CD4-positive, alpha-beta T cell treated with Interleukin-15 for 1 hour (primary cell): ENCODE data around the gene SLC35F6.
"Not testable (repeated sequence)": the region's sequence is repeated elsewhere in the genome, so short reads cannot be mapped to it uniquely, and the experiment has no call there.

ENCODE experiments used
- DNase-seq: peaks from one replicate; pipeline ENCODE4 v3.0.0-alpha.2; 2020

Gene SLC35F6

GRCh38 chr2:26785431-26786206, 21.5 kb downstream of the SLC35F6 start, which contains the start of gene CENPA:
Gene CENPA, plus strand, starts transcription at chr2:26786056. Its CDS starts 141 bp downstream, at chr2:26786197.
- DNase-seq, result peak; percentile 97

- no peak for DNase-seq
These were observed 22.3 kb downstream of the SLC35F6 start for GRCh38 chr2:26786207-26787028.

- DNase-seq, result no peak
These were observed 28.6 kb downstream of the SLC35F6 start for GRCh38 chr2:26792720-26793119.

DNA sequence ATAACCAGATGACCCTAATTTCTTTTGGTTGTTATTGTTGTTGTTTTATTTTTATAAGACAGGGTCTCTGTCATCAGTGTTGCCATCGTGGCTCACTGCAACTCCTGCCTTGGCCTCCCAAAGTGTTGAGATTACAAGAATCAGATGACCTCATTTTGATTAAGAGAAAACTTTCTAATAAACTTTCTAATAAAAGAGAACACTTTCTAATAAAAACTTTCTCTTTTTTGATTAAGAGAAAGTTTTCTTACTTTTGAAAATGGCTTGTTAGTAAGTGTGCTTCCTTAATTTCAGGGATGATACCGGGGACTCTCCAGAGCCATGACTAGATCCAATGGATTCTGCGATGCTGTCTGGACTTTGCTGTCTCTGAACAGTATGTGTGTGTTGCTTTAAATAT, 29.4 kb downstream of the SLC35F6 start:
- no peak for DNase-seq

- not testable (repeated sequence) for DNase-seq
These were observed 31.1 kb downstream of the SLC35F6 start for GRCh38 chr2:26795135-26795534.

GRCh38 chr2:26801328-26801727, 37.2 kb downstream of the SLC35F6 start:
- no peak for DNase-seq

DNA sequence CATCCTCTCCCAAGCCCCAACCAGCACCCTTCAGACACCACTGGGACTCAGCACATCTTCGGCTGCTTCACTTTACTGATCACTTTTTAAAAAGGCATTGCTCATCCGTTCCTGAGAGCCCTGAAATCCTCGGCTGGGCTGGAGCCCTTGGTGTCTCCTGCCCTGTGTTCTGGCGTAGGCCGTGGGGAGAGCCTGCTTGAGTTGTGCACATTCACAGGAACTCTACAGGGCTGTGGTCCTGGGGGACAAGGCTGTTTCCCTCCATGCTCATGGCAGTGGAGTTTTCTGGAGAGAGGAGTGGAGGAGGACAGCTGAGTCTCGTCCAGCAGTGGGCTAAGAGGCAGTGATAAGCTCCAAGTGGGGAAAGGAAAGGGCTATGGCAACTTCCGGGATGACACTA, 37.7 kb downstream of the SLC35F6 start:
- no peak for DNase-seq

GRCh38 chr2:26805241-26805676, 41.2 kb downstream of the SLC35F6 start:
- DNase-seq, result no peak

DNA sequence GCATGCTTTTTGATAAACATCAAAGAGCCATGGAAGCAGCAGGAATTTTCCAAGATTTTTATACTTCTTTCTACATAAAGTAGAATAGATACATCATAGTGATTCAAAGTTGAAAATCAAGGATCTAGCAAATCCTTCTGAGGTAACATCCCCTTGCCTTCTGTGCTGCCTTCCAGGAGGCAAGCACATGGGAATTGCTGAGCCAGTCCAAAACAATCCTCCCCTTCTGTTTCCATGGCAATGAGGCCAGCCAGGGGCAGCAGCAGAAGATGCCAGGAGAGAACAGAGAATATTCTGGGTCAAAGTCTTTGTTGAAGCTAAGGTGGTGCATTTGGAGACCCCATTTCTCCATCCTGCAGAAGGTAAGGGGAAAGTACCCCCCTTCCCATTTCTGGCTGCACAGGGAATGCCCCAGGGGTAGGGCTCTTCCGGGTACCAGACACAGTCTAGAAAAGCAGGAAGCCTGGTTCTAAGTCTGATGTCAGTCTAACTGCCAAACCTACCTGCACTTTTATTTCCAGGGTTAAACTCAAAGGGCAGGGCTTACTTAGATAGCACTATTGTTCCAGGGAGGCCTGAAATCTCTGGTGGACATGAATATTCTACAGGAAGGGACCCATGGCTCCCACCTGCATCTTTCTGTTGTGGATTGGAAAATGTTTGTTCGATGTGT, 43.8 kb downstream of the SLC35F6 start:
- no peak for DNase-seq

GRCh38 chr2:26809211-26809610, 45.1 kb downstream of the SLC35F6 start:
- DNase-seq, result no peak

DNA sequence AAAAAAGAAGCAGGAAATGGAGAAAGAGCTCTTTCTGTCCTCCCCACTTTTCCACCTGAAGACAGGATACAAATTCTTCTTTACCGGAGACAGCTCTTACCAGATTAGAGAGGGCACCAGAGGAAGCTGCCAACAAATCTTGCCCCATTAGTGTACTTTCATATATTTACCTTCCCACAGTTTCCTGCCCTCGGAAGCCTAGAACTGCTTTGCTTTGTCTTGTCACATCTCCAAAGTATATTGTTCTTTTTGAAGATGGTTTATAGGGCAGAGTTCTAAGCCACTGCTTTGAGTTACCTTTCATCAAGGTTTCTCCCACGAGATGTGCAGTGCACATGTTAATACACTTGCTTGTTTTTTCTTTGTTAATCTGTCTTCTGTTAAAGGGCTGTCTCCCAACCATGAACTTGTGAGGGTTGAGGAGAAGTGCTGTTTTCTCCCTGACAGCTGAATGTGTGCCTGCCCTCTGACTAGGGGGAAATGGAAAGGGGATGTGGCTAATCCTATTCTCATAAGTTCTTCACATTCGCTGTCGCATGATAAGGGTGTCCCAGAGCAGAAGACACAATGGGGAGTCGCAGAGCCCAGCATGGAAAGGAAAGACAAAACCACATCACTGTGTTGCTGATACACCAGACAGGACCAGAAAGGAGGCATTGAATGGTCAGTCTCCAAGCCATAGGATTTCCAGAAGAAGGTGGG, 45.9 kb downstream of the SLC35F6 start:
- DNase-seq, result no peak

- DNase-seq, result no peak
These were observed 47.2 kb downstream of the SLC35F6 start for GRCh38 chr2:26811261-26811660.

DNA sequence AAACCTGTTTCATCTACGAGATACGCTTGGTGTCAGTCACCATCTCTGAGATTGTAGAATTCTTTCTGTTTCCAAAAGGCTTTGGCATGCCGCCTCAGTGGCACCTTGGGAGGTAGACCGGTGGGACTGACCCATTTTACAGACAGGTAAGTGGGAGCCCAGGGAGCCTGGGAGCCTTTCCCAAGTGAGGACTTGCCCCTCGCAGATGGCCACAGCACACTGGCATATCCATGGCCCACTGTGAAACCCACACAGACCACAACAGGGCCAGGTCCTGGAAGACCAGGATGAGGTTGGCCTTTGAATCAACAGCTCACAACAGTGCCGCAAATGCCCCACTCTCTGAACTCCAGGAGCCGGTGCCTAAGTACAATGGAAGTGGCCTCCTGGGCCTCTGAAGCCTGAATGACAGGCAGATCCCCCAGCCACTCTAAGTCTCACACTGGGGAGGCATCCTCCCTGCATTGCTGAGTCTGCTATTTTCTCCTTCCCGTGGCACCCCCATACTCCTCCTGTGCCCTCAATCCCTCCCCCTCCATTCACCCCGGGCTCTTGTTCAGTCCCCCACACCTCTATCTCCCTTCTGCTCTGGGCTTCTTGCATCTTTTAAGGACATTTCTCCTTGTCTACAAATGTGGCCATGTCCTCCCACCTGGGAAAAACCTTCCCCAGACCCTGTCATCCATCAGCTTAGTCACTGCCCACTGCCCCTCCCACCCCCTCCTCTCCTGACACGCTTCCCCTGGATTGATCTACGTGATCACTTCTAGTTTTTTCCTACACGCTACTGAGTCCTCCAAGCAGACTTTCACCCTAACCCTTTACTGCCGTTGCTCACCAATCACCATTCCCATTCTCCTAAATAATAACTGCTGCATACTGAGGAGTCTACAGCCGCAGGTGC, 48.0 kb downstream of the SLC35F6 start:
- DNase-seq, result no peak

DNA sequence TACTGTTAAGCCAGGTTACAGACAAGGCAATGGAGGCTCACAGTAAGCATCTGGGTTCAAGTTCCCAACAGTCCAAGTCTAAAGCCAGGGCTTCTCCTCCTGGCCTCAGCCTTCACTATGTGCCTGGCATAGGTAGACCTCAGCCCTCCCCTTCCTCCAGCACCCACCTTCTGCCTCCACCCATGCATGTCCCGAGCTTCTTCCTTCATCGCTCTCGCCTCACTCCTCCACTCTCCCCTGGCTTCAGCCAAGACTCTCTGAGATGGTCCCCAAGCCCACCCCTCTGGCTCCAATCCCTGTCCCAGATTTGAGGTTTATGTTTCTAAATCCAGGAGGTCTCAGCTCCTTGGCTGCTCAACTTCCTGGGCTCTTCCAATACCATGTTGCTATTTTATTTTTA, 48.6 kb downstream of the SLC35F6 start:
- no peak for DNase-seq

DNA sequence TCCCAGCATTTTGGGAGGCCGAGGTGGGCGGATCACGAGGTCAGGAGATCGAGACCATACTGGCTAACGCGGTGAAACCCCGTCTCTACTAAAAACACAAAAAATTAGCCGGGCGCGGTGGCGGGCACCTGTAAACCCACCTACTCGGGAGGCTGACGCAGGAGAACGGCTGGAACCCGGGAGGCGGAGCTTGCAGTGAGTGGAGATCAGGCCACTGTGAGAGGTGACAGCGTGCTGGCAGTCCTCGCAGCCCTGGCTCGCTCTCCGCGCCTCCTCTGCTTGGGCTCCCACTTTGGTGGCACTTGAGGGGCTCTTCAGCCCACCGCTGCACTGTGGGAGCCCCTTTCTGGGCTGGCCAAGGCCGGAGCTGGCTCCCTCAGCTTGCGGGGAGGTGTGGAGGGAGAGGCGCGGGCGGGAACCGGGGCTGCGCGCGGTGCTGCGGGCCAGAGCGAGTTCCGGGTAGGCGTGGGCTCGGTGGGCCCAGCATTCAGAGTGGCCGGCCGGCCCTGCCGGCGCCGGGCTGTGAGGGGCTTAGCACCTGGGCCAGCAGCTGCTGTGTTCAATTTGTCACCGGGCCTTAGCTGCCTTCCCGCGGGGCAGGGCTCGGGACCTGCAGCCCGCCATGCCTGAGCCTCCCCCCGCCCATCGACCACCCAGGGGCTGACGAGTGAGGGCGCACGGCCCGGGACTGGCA, 50.1 kb downstream of the SLC35F6 start:
- DNase-seq, result not testable (repeated sequence)

DNA sequence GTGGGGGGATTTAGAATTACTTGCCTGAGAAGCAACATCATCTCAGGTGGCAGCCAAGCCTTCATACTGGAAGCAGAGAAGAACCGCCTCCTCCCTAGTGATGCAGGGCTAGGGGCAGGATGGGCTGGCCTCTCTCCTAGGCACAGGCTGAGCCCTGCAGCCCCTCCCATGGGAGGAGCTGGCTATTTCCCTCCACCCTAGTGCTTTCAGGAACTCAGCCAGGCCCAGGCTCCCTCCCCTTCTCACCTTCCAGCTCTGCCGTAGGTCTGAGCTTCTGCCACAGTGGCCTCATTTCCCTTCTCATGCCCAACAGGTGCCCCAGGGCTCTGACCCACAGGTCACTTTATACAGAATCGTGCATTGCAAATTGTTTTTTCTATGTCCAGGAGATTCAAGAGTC, 52.8 kb downstream of the SLC35F6 start:
- DNase-seq, result no peak

GRCh38 chr2:26818255-26818654, 54.2 kb downstream of the SLC35F6 start:
- no peak for DNase-seq

DNA sequence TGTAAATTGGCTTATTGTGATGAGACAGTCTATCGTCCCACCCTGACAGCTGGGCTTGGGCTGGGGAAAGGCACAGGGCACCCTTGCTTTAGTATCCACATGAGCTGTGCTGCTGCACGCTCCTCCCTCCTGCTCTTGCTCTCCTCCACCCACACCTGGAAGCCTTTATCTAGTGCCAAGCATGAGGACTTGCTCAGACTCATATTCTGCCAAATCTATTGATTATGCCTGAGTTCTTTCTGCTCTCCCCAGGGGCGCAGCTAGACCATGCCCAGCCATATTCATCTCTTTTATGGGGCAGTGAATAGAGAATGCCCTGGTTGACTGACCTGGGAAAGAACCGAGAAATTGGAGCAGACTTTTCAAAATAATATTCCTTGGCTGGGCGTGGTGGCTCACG, 54.9 kb downstream of the SLC35F6 start:
- no peak for DNase-seq

DNA sequence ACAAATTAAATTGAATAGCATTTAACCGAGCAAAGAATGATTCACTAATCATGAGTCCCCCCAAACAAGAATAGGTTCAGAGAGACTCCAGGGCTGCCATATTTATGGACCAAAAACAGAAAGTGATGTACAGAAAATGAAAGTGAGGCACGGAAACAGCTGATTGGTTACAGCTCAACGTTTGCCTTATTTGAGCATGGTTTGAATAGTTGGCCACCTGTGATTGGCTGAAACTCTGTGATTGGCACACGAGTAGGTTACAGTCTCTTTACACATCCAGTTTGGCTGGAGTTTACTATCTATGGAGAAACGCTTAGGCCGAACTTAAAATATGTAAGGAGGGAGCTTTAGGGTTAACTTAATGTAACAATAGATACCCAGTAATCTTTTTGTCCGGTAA, 56.8 kb downstream of the SLC35F6 start:
- DNase-seq, result no peak

- DNase-seq, result no peak
These were observed 58.8 kb downstream of the SLC35F6 start for GRCh38 chr2:26822877-26823276.
